ENCODE measurements around the gene AKNA. TPM values are rescaled to one million over a fixed set of nuclear protein-coding genes. Genes with fewer than 3 reads are reported as not detected.

AKNA gene
- total RNA-seq, 4 donors from 2014 or later: 34.8 to 63.2 (median 48.6) TPM

DNA sequence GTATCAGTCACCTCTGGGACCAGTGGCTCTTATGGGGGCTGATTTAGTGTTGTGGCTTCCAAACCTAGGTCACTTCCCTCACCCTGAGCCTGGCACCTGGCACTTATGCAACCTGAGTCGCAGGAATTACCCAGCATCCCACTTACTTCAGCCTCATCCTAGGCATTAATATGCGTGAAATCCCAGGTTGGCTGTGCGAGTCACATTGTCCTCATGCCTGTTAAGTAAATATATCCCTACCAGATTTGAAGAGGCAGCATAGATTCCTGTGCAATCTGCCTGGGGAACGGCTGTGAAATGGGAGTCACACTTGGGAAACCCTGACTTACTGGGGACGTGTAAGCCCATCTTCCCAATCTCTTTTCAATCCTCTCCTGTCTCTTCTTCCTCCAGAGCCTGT is 42.7 kb upstream of the AKNA start:
- Histone ChIP-seq H3K4me1 (no peaks in the 10 kb centered on the region), H3K27me3 (no peaks in the 10 kb centered on the region), H3K36me3 (no peaks in the 10 kb centered on the region), H3K9me3 (no peaks in the 10 kb centered on the region), H3K4me3 (no peak overlapping the region), H3K27ac (no peak overlapping the region)
- 88% methylated on average over 5 of the region's 5 CpGs; no CpG with 5 or more reads in 1 of the 2 donors for WGBS, 2 donors (ENCODE audit: low coverage in 1 of 2)
- in situ Hi-C loops (cut with MboI; ENCODE audit: low pct_ligation_motif_present in 1 of 4, low pct_unique_long_range_greater_than_20kb in 1 of 4, low sequenced_read_pairs in 3 of 4): loop anchor here in 1 of 4 donors (25.0 kb wide), 1 partner anchor 582 kb away; no protein-coding TSS in a partner anchor
- DNase-seq: no peak
- TF ChIP-seq POLR2A (IDR thresholded peaks at IDR 0.05) (no peak), CTCF (IDR thresholded peaks at IDR 0.05) (no peak), EP300 (IDR thresholded peaks at IDR 0.05; ENCODE audit: low read depth) (no peak), POLR2AphosphoS5 (IDR thresholded peaks at IDR 0.05) (no peak)
- intact Hi-C loops (cut with DNase I; ENCODE audit: low total_unique reads): no loop called here

GRCh38 chr9:114429488-114429887 is 41.7 kb upstream of the AKNA start:
- in situ Hi-C loops (cut with MboI; ENCODE audit: low pct_ligation_motif_present in 1 of 4, low pct_unique_long_range_greater_than_20kb in 1 of 4, low sequenced_read_pairs in 3 of 4): loop anchor here in 1 of 4 donors (25.0 kb wide), 1 partner anchor 583 kb away; no protein-coding TSS in a partner anchor
- TF ChIP-seq CTCF (IDR thresholded peaks at IDR 0.05) (no peak), POLR2AphosphoS5 (IDR thresholded peaks at IDR 0.05) (no peak), POLR2A (IDR thresholded peaks at IDR 0.05) (no peak), EP300 (IDR thresholded peaks at IDR 0.05; ENCODE audit: low read depth) (no peak)

GRCh38 chr9:114428466-114428865 is 40.7 kb upstream of the AKNA start:
- H3K36me3 ChIP-seq: no peaks in the 10 kb centered on the region
- no peak overlapping the region for H3K27ac ChIP-seq
- no peak for DNase-seq
- H3K9me3 ChIP-seq: no peaks in the 10 kb centered on the region
- in situ Hi-C loops (cut with MboI; ENCODE audit: low pct_ligation_motif_present in 1 of 4, low pct_unique_long_range_greater_than_20kb in 1 of 4, low sequenced_read_pairs in 3 of 4) (loop anchor here in 1 of 4 donors (25.0 kb wide), 1 partner anchor 584 kb away; no protein-coding TSS in a partner anchor), intact Hi-C loops (cut with DNase I; ENCODE audit: low total_unique reads) (no loop called here)
- H3K4me3 ChIP-seq: no peak overlapping the region
- TF ChIP-seq CTCF (IDR thresholded peaks at IDR 0.05): no peak
- no peak for TF ChIP-seq EP300 (IDR thresholded peaks at IDR 0.05; ENCODE audit: low read depth)
- no peak for TF ChIP-seq POLR2AphosphoS5 (IDR thresholded peaks at IDR 0.05)
- no peak for TF ChIP-seq POLR2A (IDR thresholded peaks at IDR 0.05)
- no peaks in the 10 kb centered on the region for H3K4me1 ChIP-seq
- 94% methylated on average over 8 of the region's 8 CpGs; no CpG with 5 or more reads in 1 of the 2 donors for WGBS, 2 donors (ENCODE audit: low coverage in 1 of 2)
- H3K27me3 ChIP-seq: no peaks in the 10 kb centered on the region

More at GRCh38 chr9:114429488-114429887, 41.7 kb upstream of the AKNA start:
- intact Hi-C loops (cut with DNase I; ENCODE audit: low total_unique reads): no loop called here
- no peaks in the 10 kb centered on the region for H3K36me3 ChIP-seq
- no peak for DNase-seq
- no peak overlapping the region for H3K27ac ChIP-seq
- H3K27me3 ChIP-seq: no peaks in the 10 kb centered on the region
- H3K4me1 ChIP-seq: no peaks in the 10 kb centered on the region
- WGBS, 2 donors (ENCODE audit: low coverage in 1 of 2): 87 to 88% methylated on average over 3 to 6 of the region's 6 CpGs
- no peaks in the 10 kb centered on the region for H3K9me3 ChIP-seq
- H3K4me3 ChIP-seq: no peak overlapping the region

DNA sequence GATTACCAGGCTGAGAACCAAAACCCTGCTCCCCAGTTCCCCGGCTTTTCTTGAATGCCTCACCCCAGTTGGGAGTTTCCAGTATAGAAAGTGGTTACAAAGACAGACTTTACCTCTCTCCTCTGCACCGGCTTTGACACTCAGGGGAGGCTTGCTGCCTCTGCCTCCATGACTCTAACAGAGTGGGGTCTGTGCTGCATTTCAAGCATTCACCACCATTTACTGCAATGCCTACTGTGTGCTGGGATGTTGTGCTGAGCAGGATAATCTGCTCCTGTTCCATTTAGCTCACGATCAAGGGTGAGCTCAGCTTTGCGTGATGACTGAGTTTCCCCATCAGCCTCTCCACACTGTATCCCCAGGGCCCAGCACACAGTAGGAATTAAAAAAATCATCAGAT is 39.9 kb upstream of the AKNA start:
- 93 to 96% methylated on average over 3 to 4 of the region's 4 CpGs for WGBS, 2 donors (ENCODE audit: low coverage in 1 of 2)
- intact Hi-C loops (cut with DNase I; ENCODE audit: low total_unique reads): no loop called here
- H3K36me3 ChIP-seq: no peaks in the 10 kb centered on the region

More for the DNA sequence above, 39.9 kb upstream of the AKNA start:
- no peak for DNase-seq
- no peak for TF ChIP-seq EP300 (IDR thresholded peaks at IDR 0.05; ENCODE audit: low read depth)
- TF ChIP-seq CTCF (IDR thresholded peaks at IDR 0.05): no peak
- no peak for TF ChIP-seq POLR2A (IDR thresholded peaks at IDR 0.05)
- TF ChIP-seq POLR2AphosphoS5 (IDR thresholded peaks at IDR 0.05): no peak
- no peaks in the 10 kb centered on the region for H3K4me1 ChIP-seq
- in situ Hi-C loops (cut with MboI; ENCODE audit: low pct_ligation_motif_present in 1 of 4, low pct_unique_long_range_greater_than_20kb in 1 of 4, low sequenced_read_pairs in 3 of 4): loop anchor here in 1 of 4 donors (25.0 kb wide), 1 partner anchor 585 kb away; no protein-coding TSS in a partner anchor
- H3K27me3 ChIP-seq: no peaks in the 10 kb centered on the region
- no peaks in the 10 kb centered on the region for H3K9me3 ChIP-seq
- no peak overlapping the region for H3K27ac ChIP-seq
- no peak overlapping the region for H3K4me3 ChIP-seq
